Body of pancreas (tissue), 4 donors: Measurements from ENCODE around the gene GLRA1. TPM values are rescaled to one million over a fixed set of nuclear protein-coding genes. Genes with fewer than 3 reads are reported as not detected.
"Not testable (repeated sequence)": the region's sequence is repeated elsewhere in the genome, so short reads cannot be mapped to it uniquely, and the experiment has no call there.

Source experiments
- ATAC-seq: fragments of 150-250 bp; one replicate; pipeline ENCODE4 v1.9.1; 2016
- DNase-seq, 4 donors: peaks; one replicate each; pipeline ENCODE4 v3.0.0-alpha.2; 2019
- H3K27ac ChIP-seq, 4 donors: fragments of 200-600 bp; sonication (generic); 1 replicate in 3 of 4; 2 replicates in 1 of 4; pipeline versions ENCODE4 v1.5.1 to v1.6.1; 2016 to 2019; ENCODE audit warnings: mild to moderate bottlenecking in 1 of 4, mixed read lengths in 1 of 4, moderate library complexity in 1 of 4
- H3K27me3 ChIP-seq, 2 donors: fragments of 200-600 bp; sonication (generic); one replicate each; pipeline ENCODE4 v1.6.0; 2016; ENCODE audit warnings: mild to moderate bottlenecking in 1 of 2
- H3K36me3 ChIP-seq, 2 donors: fragments of 200-600 bp; sonication (generic); replicated peaks in 1 of 2; 2 replicates each; pipeline ENCODE4 v1.5.1; 2016; ENCODE audit warnings: low read depth in 2 of 2; ENCODE audit not compliant: insufficient read depth in 1 of 2
- H3K4me1 ChIP-seq: fragments of 200-600 bp; sonication (generic); one replicate; pipeline ENCODE4 v1.6.0; 2016
- H3K4me3 ChIP-seq, 2 donors: fragments of 200-600 bp; sonication (generic); 1 replicate in 1 of 2; 2 replicates in 1 of 2; pipeline ENCODE4 v1.5.1; 2016 to 2019
- H3K9me3 ChIP-seq, 3 donors: fragments of 200-600 bp; sonication (generic); 1 replicate in 2 of 3; 2 replicates in 1 of 3; pipeline ENCODE4 v1.5.1; 2016
- CTCF ChIP-seq, 7 experiments: fragments of 450-650 bp in 4 of 7; fragments of 200-600 bp in 3 of 7; sonication (generic) in 3 of 7; IDR thresholded peaks; one replicate each; pipeline ENCODE4 v1.5.1; 2016 to 2019; ENCODE audit warnings: antibody characterized with exemption in 7 of 7
- POLR2A ChIP-seq, 3 donors: fragments of 450-650 bp; IDR thresholded peaks; one replicate each; pipeline ENCODE4 v1.6.1; 2016; ENCODE audit warnings: antibody characterized with exemption in 3 of 3, mild to moderate bottlenecking in 2 of 3
- WGBS, 2 donors: methylation state at CpG; one replicate each; pipeline ENCODE4 v1.1.5; 2017; 5-methylcytosine and 5-hydroxymethylcytosine counted together
- intact Hi-C: fragments of 100-400 bp; cut with DNase I; formaldehyde crosslinking; loops from one replicate; pipeline ENCODE4 v1.15.1; 2023
- total RNA-seq, 2 donors: library from RNA; depleted of rRNA; stranded (reverse); fragments of >200 nt; gene quantifications; one replicate each; pipeline ENCODE4 v1.1.0, GENCODE V29; 2016

GLRA1 gene
- total RNA-seq, 2 donors from 2014 or later, result not detected

DNA sequence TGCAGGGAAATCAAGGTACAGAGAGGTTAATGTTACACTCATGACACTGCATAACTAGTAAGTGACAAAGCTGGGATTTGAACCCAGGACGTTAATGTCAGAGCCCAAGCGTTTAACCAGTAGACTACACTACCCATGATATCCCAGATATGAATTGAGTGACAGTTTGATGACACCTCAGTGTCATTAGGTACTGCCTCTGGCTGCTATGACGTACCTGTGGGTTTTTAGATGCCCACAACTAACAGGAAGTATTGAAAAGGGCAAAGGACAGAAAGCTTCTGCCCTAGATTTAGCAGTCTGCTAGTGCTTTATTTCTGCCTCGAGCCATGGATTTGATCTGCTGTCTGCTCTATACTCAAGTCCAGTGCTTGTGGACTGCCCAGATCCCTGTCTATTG, 56.2 kb downstream of the GLRA1 start:
- H3K27me3 ChIP-seq, result no peaks in the 10 kb centered on the region
- intact Hi-C loops, result no loop called here
- ATAC-seq (no peak), DNase-seq (no peak)
- no peaks in the 10 kb centered on the region for H3K9me3 ChIP-seq
- H3K4me1 ChIP-seq, result no peaks in the 10 kb centered on the region
- H3K36me3 ChIP-seq, result no peaks in the 10 kb centered on the region
- no peak overlapping the region for H3K4me3 ChIP-seq
- H3K27ac ChIP-seq, result no peak overlapping the region
- TF ChIP-seq POLR2A (IDR thresholded peaks at IDR 0.05), result no peak
- no peak for TF ChIP-seq CTCF (IDR thresholded peaks at IDR 0.05)
- WGBS, 2 donors, result 60 to 75% methylated on average over 4 of the region's 4 CpGs

DNA sequence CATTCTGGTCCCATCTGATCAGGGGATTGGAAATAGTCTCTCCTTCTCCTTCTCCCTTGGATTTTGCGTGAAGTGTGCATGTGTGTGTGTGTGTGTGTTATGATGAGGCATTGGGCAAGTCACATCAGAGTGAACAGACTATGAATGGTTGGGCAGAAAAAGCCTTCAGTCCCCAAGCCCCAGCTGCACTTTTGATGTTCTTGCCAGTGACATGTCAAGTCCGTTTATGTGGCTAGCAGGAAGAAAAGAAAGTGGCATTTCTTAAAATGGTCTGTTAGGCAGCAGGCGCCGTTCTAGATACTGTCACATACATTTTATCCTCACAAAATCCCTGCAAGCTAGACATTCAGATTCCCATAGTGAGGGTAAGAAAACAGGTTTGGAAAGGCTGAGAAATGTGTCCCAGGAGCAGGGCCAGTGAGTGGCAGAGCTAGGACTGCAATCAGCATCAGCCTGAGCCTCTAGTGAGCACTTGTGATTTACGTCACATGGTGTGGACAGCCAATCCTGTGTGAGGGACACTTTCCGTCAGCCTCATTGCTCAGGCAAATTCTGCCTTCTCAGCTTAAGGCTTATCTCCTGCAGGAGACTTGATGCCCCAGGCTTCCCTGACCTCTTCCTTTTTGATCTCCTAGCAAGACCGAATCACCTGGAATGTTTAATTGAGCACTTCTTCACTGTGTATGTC, 60.4 kb downstream of the GLRA1 start:
- TF ChIP-seq POLR2A (IDR thresholded peaks at IDR 0.05) (no peak), CTCF (IDR thresholded peaks at IDR 0.05) (no peak)
- Histone ChIP-seq H3K9me3 (no peaks in the 10 kb centered on the region), H3K27me3 (no peaks in the 10 kb centered on the region), H3K36me3 (no peaks in the 10 kb centered on the region), H3K4me3 (no peak overlapping the region), H3K4me1 (no peaks in the 10 kb centered on the region), H3K27ac (no peak overlapping the region)
- ATAC-seq (no peak), DNase-seq (no peak)
- intact Hi-C loops, result no loop called here
- 71 to 76% methylated on average over 7 of the region's 7 CpGs for WGBS, 2 donors

- TF ChIP-seq CTCF (IDR thresholded peaks at IDR 0.05) (no peak), POLR2A (IDR thresholded peaks at IDR 0.05) (no peak)
- ATAC-seq (no peak), DNase-seq (no peak)
- Histone ChIP-seq H3K4me1 (no peaks in the 10 kb centered on the region), H3K27me3 (no peaks in the 10 kb centered on the region), H3K36me3 (no peaks in the 10 kb centered on the region), H3K4me3 (no peak overlapping the region), H3K9me3 (no peaks in the 10 kb centered on the region), H3K27ac (no peak overlapping the region)
- WGBS, 2 donors, result 26 to 53% methylated on average over 1 of the region's 1 CpG
- intact Hi-C loops, result no loop called here
Measured at GRCh38 chr5:151863566-151863965, 61.1 kb downstream of the GLRA1 start.

- Histone ChIP-seq H3K4me1 (no peaks in the 10 kb centered on the region), H3K27ac (no peak overlapping the region), H3K36me3 (no peaks in the 10 kb centered on the region), H3K4me3 (no peak overlapping the region), H3K27me3 (no peaks in the 10 kb centered on the region), H3K9me3 (no peaks in the 10 kb centered on the region)
- WGBS, 2 donors, result 75% methylated on average over 2 of the region's 2 CpGs
- no peak for TF ChIP-seq POLR2A (IDR thresholded peaks at IDR 0.05)
- ATAC-seq (no peak), DNase-seq (no peak)
- intact Hi-C loops, result no loop called here
Measured at GRCh38 chr5:151862811-151863472, 61.7 kb downstream of the GLRA1 start.

DNA sequence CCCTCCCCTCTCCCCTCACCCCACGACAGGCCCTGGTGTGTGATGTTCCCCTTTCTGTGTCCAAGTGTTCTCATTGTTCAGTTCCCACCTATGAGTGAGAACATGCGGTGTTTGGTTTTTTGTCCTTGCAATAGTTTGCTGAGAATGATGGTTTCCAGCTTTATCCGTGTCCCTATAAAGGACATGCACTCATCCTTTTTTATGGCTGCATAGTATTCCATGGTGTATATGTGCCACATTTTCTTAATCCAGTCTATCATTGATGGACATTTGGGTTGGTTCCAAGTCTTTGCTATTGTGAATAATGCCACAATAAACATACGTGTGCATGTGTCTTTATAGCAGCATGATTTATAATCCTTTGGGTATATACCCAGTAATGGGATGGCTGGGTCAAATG, 63.8 kb downstream of the GLRA1 start:
- H3K27ac ChIP-seq, ATAC-seq, intact Hi-C loops, DNase-seq, H3K4me3 ChIP-seq, H3K4me1 ChIP-seq, H3K9me3 ChIP-seq, H3K36me3 ChIP-seq, H3K27me3 ChIP-seq: not testable (repeated sequence)
- 83 to 92% methylated on average over 3 of the region's 4 CpGs for WGBS, 2 donors

DNA sequence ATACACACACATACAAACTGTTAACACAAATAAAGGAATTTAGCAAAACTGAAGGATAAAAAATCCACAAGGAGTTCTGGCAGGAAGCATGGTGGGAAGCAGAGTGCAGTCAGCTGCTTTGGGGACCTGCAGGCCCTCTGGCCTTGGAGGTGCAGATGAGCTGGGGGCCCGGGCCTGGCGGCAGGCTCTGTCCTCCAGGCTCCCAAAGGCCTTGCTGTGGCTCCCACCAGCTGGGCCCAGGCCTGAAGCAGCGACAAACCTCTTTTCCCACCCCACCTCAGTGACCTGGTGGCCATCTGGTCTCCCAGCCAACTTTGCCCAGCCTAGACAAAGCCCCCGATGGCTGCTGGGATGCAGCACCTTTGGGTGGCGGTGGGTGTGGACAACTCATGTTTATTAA, 67.8 kb downstream of the GLRA1 start:
- no peak for ATAC-seq
- intact Hi-C loops, result no loop called here
- Histone ChIP-seq H3K36me3 (no peaks in the 10 kb centered on the region), H3K4me1 (no peaks in the 10 kb centered on the region), H3K4me3 (no peak overlapping the region), H3K27me3 (no peaks in the 10 kb centered on the region), H3K27ac (no peak overlapping the region), H3K9me3 (no peaks in the 10 kb centered on the region)
- DNase-seq, result no peak
- TF ChIP-seq POLR2A (IDR thresholded peaks at IDR 0.05), result no peak
- TF ChIP-seq CTCF (IDR thresholded peaks at IDR 0.05), result no peak
- WGBS, 2 donors, result 87 to 98% methylated on average over 5 of the region's 5 CpGs
